ENCODE measurements around the gene ZC3HAV1. TPM values are rescaled to one million over a fixed set of nuclear protein-coding genes. Genes with fewer than 3 reads are reported as not detected.
A peak's percentile ranks its signal among the peaks of the same experiment; 100 is the strongest.

Gene ZC3HAV1
- total and polyA plus RNA-seq, 9 of the 15 experiments (the other 6 are each of a cell fraction or from before 2014, with no cell fraction given): 11.9 to 40.5 (median 23.9) TPM

DNA sequence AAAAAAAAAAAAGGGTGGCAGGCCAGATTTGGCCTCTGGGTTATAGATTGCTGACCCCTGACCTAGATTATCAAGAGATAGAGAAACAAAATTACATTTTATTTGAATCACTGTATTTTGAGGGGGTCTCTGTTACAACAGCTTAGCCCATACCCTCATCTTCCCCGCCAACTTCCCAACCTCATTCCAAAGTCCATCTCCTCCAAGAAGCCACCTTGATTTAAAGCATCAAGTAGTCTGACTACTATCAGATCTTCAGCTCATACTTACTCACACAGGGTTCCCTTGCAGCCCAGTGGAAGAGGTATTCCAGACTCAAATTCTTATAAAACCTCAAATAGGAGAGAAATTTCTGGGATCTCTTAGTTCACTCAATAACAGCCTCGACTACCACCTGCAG is 20.4 kb downstream of the ZC3HAV1 start (continued):
- TF ChIP-seq ZBTB40 (IDR thresholded peaks at IDR 0.05) (no peak), ZBTB40 (CRISPR knock-in tag; IDR thresholded peaks at IDR 0.05) (0 out of 2 replicates have a peak, but pooled peaks have one; percentile 32), ZFP36 (IDR thresholded peaks at IDR 0.05; ENCODE audit: low read depth, low read length, partially characterized antibody) (peak; percentile 72), KDM1A (IDR thresholded peaks at IDR 0.05) (peak; percentile 22 to 30; a peak in 2 of 4 replicates), NRF1 (conservative IDR thresholded peaks at IDR 0.05 in 1 of 2, IDR thresholded peaks at IDR 0.05 in 1 of 2) (no peak), ZNF3 (CRISPR knock-in tag; IDR thresholded peaks at IDR 0.05) (0 out of 2 replicates have a peak, but pooled peaks have one; percentile 52), POLR2B (IDR thresholded peaks at IDR 0.05; ENCODE audit: low read depth, partially characterized antibody) (no peak), NR2F6 (CRISPR knock-in tag; IDR thresholded peaks at IDR 0.05) (no peak), CEBPB (tag; IDR thresholded peaks at IDR 0.05) (no peak)

Measured in K562 (cell line).